Measurements from ENCODE around the gene TMEM131L. TPM values are rescaled to one million over a fixed set of nuclear protein-coding genes. Genes with fewer than 3 reads are reported as not detected.

TMEM131L gene
- total and polyA plus RNA-seq, 2 donors (not counting 3 experiments of a cell fraction or from before 2014, with no cell fraction given) = 7.7 to 21.2 TPM

DNA sequence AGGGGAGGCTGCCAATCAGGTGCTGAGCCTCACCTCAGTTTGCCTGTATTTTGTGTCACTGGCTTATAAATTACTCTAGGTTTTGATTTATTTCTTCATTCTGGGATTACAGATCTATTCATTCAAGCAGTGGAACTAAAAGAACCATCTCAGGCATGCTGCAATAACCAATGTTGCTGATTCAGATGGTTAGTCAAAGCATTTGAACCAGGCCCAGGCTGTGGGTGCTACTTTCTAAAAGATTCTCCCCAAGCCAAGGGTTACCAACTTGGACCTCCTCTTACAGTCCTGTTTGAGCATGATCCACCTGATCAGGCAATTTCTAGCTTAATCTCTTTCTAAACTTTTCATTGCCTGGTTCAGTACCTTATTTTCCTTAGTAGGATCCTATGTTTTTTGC is 67.2 kb downstream of the TMEM131L start:
- CTCF ChIA-PET = interaction anchor here (1.2 kb wide), 1 partner anchor 13 kb away, joined by 3 read pairs; no protein-coding TSS in a partner anchor
- no TSS peak for BruUV-seq (replicated peaks)
- Histone ChIP-seq H3K9ac (replicated peaks; ENCODE audit: extremely low read depth, insufficient read depth, low read length) (no peak overlapping the region), H3K27me3 (ENCODE audit: control insufficient read depth in 2 of 2, insufficient read depth in 2 of 2, low read length in 2 of 2) (no peaks in the 10 kb centered on the region), H3K4me1 (ENCODE audit: control insufficient read depth, extremely low read depth, insufficient read depth, low read length) (peaks cover 25% of the 10 kb centered on the region), H3K36me3 (ENCODE audit: control insufficient read depth in 2 of 2, extremely low read depth in 1 of 2, insufficient read depth in 2 of 2, low read length in 2 of 2) (no peaks in the 10 kb centered on the region), H3K4me2 (ENCODE audit: insufficient read depth, low read length) (no peak overlapping the region), H2AFZ (ENCODE audit: low read depth, low read length) (no peak overlapping the region), H3K9me1 (replicated peaks; ENCODE audit: control insufficient read depth, extremely low read depth, insufficient read depth, low read length) (no peaks in the 10 kb centered on the region), H3K27ac (ENCODE audit: insufficient read depth, low read depth, low read length) (no peak overlapping the region), H3K79me2 (ENCODE audit: control insufficient read depth, insufficient read depth, low read length) (no peaks in the 10 kb centered on the region), H3K4me3 (replicated peaks in 1 of 3; ENCODE audit: insufficient read depth in 1 of 3, low read depth in 1 of 3, low read length in 3 of 3) (no peak overlapping the region), H3K9me3 (replicated peaks; ENCODE audit: control insufficient read depth, insufficient read depth, low read length) (no peaks in the 10 kb centered on the region), H4K20me1 (replicated peaks; ENCODE audit: control insufficient read depth, extremely low read depth, insufficient read depth, low read length) (peaks cover 2% of the 10 kb centered on the region)
- intact Hi-C loops (cut with micrococcal nuclease) = loop anchor here (5.0 kb wide), 1 partner anchor 46 kb away; no protein-coding TSS in a partner anchor
- DNase-seq (ENCODE audit: low read depth, low spot score) (no peak), FAIRE-seq (no peak)
- no peak for TF ChIP-seq POLR2A (IDR thresholded peaks at IDR 0.05; ENCODE audit: low read depth, low read length)
- no peak for TF ChIP-seq EZH2 (IDR thresholded peaks at IDR 0.05; ENCODE audit: borderline replicate concordance, low read depth, low read length, severe bottlenecking)
- no peak for TF ChIP-seq MYC (IDR thresholded peaks at IDR 0.05; ENCODE audit: low read depth, low read length)
- TF ChIP-seq FOS (IDR thresholded peaks at IDR 0.05; ENCODE audit: borderline replicate concordance, insufficient read depth, low read length) = no peak
- TF ChIP-seq GATA2 (IDR thresholded peaks at IDR 0.05; ENCODE audit: insufficient read depth, insufficient read length, low read depth, low read length) = no peak
- dilution Hi-C loops (cut with MboI; ENCODE audit: extremely low pct_ligation_motif_present, low sequenced_read_pairs) = no loop called here
- POLR2A ChIA-PET = no interaction called here

DNA sequence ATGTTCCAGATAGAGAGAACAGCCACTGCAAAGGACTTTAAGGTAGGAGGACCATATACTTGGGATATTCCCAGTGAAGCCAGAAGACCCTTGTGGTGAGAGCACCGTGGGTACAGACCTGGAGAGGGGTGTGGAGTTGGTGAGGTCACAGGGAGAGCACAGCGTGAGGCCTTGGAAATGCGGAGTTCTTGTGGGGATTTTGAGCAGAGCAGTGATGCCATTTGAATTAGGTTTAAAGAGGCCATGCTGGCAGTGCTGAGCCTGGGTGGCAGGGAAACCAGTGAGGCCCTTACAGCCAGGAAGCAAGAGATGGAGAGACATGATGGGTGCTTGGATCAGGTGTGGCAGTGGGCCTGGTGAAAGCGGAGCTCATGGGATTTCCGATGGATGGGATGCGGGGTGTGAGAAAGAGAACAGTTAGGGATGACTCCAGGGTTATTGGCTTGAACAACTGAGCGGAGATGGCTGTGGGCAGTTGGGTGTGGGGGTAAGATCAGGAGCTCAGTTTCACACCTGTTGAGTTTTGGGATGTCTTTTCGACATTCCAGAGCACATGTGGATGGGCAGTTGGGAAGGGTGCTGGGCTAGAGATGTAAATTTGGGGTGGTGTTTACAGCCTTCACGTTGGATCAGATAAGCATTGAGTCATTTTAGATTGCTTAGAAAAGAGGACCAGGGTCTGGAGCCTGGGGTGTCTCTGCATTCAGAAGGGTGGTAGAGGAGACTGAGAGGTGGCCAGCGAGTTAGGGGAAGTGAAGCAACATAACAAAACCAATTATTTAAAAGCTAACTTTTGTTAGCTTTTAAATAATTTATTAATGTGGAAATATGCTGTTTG is 68.9 kb downstream of the TMEM131L start:
- H3K9ac ChIP-seq (replicated peaks; ENCODE audit: extremely low read depth, insufficient read depth, low read length) = no peak overlapping the region
- no peaks in the 10 kb centered on the region for H3K9me1 ChIP-seq (replicated peaks; ENCODE audit: control insufficient read depth, extremely low read depth, insufficient read depth, low read length)
- H4K20me1 ChIP-seq (replicated peaks; ENCODE audit: control insufficient read depth, extremely low read depth, insufficient read depth, low read length) = peaks cover 2% of the 10 kb centered on the region
- no peak overlapping the region for H3K4me3 ChIP-seq (replicated peaks in 1 of 3; ENCODE audit: insufficient read depth in 1 of 3, low read depth in 1 of 3, low read length in 3 of 3)
- intact Hi-C loops (cut with micrococcal nuclease) = loop anchor here (5.0 kb wide), 1 partner anchor 48 kb away; no protein-coding TSS in a partner anchor
- DNase-seq (ENCODE audit: low read depth, low spot score) = no peak
- no peak for FAIRE-seq
- no peak overlapping the region for H3K27ac ChIP-seq (ENCODE audit: insufficient read depth, low read depth, low read length)
- peaks cover 22% of the 10 kb centered on the region for H3K4me1 ChIP-seq (ENCODE audit: control insufficient read depth, extremely low read depth, insufficient read depth, low read length)
- no peaks in the 10 kb centered on the region for H3K9me3 ChIP-seq (replicated peaks; ENCODE audit: control insufficient read depth, insufficient read depth, low read length)
- H2AFZ ChIP-seq (ENCODE audit: low read depth, low read length) = no peak overlapping the region
- CTCF ChIA-PET = interaction anchor here (1.3 kb wide), 1 partner anchor 22 kb away, joined by 3 read pairs; no protein-coding TSS in a partner anchor
- no peaks in the 10 kb centered on the region for H3K27me3 ChIP-seq (ENCODE audit: control insufficient read depth in 2 of 2, insufficient read depth in 2 of 2, low read length in 2 of 2)
- no peaks in the 10 kb centered on the region for H3K79me2 ChIP-seq (ENCODE audit: control insufficient read depth, insufficient read depth, low read length)
- dilution Hi-C loops (cut with MboI; ENCODE audit: extremely low pct_ligation_motif_present, low sequenced_read_pairs) = no loop called here
- H3K36me3 ChIP-seq (ENCODE audit: control insufficient read depth in 2 of 2, extremely low read depth in 1 of 2, insufficient read depth in 2 of 2, low read length in 2 of 2) = no peaks in the 10 kb centered on the region
- H3K4me2 ChIP-seq (ENCODE audit: insufficient read depth, low read length) = no peak overlapping the region
- BruUV-seq (replicated peaks) = no TSS peak
- TF ChIP-seq EZH2 (IDR thresholded peaks at IDR 0.05; ENCODE audit: borderline replicate concordance, low read depth, low read length, severe bottlenecking) (no peak), GATA2 (IDR thresholded peaks at IDR 0.05; ENCODE audit: insufficient read depth, insufficient read length, low read depth, low read length) (no peak), MYC (IDR thresholded peaks at IDR 0.05; ENCODE audit: low read depth, low read length) (no peak), FOS (IDR thresholded peaks at IDR 0.05; ENCODE audit: borderline replicate concordance, insufficient read depth, low read length) (no peak), JUN (IDR thresholded peaks at IDR 0.05; ENCODE audit: borderline replicate concordance, insufficient read depth, insufficient read length, low read depth) (no peak), POLR2A (IDR thresholded peaks at IDR 0.05; ENCODE audit: low read depth, low read length) (no peak), POLR2AphosphoS5 (IDR thresholded peaks at IDR 0.05; ENCODE audit: insufficient read depth, low read depth, low read length) (no peak)
- TF ChIP-seq, protein P1, sequence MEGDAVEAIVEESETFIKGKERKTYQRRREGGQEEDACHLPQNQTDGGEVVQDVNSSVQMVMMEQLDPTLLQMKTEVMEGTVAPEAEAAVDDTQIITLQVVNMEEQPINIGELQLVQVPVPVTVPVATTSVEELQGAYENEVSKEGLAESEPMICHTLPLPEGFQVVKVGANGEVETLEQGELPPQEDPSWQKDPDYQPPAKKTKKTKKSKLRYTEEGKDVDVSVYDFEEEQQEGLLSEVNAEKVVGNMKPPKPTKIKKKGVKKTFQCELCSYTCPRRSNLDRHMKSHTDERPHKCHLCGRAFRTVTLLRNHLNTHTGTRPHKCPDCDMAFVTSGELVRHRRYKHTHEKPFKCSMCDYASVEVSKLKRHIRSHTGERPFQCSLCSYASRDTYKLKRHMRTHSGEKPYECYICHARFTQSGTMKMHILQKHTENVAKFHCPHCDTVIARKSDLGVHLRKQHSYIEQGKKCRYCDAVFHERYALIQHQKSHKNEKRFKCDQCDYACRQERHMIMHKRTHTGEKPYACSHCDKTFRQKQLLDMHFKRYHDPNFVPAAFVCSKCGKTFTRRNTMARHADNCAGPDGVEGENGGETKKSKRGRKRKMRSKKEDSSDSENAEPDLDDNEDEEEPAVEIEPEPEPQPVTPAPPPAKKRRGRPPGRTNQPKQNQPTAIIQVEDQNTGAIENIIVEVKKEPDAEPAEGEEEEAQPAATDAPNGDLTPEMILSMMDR (IDR thresholded peaks at IDR 0.05; ENCODE audit: extremely low read depth in 1 of 2, insufficient read depth in 1 of 2, low read depth in 1 of 2, low read length in 2 of 2) = no peak
- TF ChIP-seq, protein P2, sequence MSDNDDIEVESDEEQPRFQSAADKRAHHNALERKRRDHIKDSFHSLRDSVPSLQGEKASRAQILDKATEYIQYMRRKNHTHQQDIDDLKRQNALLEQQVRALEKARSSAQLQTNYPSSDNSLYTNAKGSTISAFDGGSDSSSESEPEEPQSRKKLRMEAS (IDR thresholded peaks at IDR 0.05; ENCODE audit: insufficient read depth, insufficient read length) = no peak
- POLR2A ChIA-PET = no interaction called here

Data from endothelial cell of umbilical vein (primary cell).